GM19438 (cell line): ENCODE data around the gene RALGAPA2.

Experiments used
- ATAC-seq: cut with Tn5 transposase; IDR thresholded peaks from one replicate; pipeline ENCODE4 v1.9.1; 2021; ENCODE audit warnings: low read depth; ENCODE audit not compliant: unreplicated experiment

Gene RALGAPA2

GRCh38 chr20:20637998-20638725, 74.3 kb downstream of the RALGAPA2 start:
- no peak for ATAC-seq

GRCh38 chr20:20635006-20635405, 77.4 kb downstream of the RALGAPA2 start:
- no peak for ATAC-seq

DNA sequence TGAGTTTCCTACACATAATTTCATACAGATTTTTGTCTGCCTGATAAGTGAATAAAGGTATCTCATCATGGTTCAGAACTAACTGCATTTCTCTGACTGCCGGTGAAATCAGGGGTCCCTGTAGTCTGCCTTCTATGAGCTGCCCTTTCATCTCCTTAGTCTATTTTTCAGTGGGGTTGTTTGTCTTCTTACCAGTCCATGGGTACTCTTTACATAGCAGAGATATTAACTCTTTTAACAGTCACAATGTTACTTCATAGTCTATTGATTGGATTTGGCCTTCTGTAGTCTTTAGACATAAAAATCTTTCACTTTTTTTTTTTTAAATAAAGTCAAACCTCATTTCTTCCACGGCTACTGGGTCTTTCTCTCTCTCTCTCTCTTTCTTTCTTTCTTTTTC, 79.8 kb downstream of the RALGAPA2 start:
- no peak for ATAC-seq

- ATAC-seq = no peak
Measured at GRCh38 chr20:20630551-20630950, 81.9 kb downstream of the RALGAPA2 start.

GRCh38 chr20:20629556-20630188, 82.8 kb downstream of the RALGAPA2 start:
- no peak for ATAC-seq

DNA sequence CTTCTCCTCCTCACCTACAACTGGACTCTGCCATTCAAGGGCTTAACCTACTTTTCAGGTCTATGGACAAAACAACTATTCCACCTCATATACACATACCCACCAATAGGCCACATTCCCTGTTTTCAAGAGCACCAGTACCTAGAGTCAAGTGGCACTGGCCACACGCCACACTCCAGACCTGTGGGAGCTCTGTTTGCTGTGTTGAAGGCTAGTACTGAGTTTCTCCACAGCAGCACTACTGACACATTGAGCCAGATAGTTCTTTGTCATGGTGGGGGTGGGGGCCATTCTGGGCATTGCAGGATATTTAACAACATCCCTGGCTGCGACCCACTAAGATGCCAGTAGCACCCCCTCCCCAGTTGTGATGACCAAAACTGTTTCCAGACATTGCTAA, 84.1 kb downstream of the RALGAPA2 start:
- no peak for ATAC-seq

DNA sequence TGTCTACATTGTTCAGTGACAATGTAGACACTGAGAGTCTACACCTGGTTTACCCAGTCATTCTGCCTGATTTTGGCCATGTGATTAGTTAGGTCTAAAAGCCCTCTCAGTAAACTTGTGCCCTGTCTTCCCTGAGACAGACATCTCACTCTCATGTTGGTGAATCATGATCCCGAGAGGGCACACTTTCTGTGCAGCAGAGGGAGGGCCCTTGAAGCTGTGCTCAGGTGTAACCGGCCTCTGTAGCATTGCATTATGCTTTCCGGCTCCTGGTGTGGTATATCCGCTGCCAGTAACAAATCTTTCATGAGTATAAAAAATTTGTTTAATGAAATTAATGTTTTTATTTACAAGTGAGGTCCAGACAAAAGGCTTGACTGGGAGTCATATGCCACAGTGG, 85.0 kb downstream of the RALGAPA2 start:
- ATAC-seq = no peak

DNA sequence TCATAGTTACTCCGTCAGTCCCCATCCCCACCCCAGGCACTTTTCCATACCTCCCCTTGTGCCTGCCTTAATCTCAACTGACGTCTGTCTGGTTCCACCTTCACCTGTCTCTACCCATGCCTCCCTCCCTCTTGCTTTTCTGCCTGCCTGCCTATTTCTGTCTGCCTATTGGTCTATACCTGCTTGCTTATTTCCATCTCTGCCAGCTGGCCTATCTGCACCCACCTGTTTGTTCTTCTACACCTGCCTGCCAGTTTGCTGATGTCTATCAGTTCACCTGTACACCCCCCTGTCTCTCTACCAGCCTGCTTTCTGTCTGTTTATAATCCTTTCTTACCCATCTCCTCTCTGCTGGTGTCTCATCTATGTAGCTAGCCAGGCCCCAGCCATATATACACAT, 87.5 kb downstream of the RALGAPA2 start:
- no peak for ATAC-seq

- ATAC-seq = no peak
Measured at GRCh38 chr20:20621195-20621594, 91.2 kb downstream of the RALGAPA2 start.

DNA sequence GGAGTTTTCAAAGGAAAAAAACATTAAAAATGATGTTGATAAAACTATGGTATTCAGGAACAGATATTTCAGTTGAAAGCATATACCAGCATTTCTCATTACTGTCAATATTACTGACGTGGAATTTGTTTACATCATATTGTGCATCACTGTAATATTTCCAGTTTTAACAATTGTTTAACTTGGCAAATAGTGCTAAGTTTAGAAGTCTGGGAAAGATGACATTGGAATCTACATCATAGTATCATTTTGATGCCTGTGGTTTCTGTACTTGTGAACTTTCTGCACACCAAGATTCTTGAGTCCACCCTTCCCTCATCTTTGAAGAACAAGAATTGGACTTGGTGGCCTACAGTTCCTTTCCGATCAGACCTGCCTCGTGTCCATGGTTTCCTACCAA, 98.1 kb downstream of the RALGAPA2 start:
- no peak for ATAC-seq

DNA sequence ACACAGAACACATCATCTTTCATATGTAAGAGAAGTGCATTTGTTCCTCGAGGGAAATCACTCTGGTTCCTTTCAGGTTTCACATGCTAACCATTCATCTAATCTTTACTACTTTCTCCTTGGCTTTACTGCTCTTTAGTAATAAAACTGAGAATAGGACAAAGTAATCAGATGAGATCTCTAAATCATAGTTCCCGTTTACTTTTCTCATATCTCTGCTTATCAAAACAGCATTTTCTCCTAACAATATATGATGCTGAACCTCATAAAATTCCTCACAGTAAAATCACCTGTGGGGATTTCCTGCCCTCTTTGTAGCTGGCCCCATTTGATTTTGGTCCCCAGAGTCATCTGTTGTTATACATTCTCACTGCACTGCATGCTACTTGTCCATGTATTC, 100.2 kb downstream of the RALGAPA2 start:
- no peak for ATAC-seq

DNA sequence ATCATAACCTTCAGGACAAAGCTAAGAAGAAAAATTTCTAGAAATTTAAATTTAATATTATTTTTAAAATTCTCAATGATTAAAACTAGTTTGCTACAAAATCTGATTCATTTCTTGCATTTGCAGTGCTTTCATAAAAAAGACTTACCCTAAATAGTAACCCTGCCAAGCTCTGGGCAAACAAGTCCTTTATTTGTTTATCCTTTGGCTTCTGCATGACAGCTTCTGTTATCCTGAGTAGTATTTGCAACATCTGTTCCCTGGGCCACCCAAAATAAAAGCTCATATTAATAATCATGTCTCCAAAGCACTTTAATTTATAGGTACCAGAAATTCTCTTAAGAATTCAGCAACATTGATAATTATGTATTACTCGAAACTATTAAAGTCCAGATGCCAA, 101.3 kb downstream of the RALGAPA2 start:
- no peak for ATAC-seq

DNA sequence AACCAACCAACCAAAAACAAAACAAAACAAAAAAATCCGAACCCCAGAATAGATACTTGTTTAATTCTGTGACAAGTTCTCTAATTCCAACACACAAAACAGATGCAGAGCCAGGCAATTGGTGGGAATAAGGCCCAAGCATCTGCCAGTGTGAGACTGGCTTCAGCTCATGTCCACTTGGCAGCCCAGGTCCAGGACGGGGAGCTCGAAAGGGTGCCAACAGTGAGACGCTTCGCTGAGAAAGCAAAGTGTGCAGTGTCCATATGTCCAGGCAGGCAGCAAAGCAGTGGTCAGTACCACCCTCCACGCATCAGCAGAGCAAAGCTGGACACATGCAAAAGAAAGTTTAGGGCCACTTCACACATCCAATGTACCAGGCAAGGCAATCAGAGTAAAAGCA, 102.9 kb downstream of the RALGAPA2 start:
- no peak for ATAC-seq

- ATAC-seq = no peak
Measured at GRCh38 chr20:20608641-20609040, 103.8 kb downstream of the RALGAPA2 start.

DNA sequence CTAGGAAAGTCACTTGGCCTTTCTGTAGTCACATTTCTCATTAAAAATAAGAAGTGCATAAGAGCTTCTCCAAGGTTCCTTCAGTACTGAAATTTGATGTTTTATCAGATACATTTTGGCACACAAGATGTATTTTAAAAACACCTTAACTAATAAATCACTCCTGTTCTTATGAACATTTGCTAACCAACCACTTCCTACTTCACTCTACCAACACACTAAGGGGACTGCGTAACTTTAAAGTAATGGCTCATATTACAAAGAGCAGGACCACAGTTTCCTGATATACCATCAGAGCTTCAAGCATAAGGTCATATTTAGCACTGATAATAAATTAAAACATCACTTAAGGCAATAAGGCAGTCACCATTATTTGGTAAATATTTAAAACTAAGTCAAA, 104.4 kb downstream of the RALGAPA2 start:
- ATAC-seq = no peak

DNA sequence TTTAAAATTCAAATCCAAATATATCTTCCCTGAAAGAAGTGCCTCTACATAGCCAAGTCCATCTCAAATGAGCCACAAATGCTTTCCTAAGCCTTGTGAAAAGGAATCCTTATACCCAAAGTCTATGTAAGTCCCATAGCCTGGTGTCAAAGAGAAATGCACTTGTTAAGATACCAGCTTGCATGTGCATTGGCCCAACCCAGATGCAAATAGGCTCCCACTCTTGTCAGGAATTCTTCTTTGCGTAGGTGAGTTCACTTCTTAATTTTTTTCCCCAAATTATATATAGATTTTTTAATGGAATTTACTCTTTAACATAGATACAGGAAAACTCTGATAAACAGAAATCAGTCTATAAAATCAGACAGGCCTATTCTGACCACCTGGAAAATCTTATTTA, 105.6 kb downstream of the RALGAPA2 start:
- no peak for ATAC-seq

DNA sequence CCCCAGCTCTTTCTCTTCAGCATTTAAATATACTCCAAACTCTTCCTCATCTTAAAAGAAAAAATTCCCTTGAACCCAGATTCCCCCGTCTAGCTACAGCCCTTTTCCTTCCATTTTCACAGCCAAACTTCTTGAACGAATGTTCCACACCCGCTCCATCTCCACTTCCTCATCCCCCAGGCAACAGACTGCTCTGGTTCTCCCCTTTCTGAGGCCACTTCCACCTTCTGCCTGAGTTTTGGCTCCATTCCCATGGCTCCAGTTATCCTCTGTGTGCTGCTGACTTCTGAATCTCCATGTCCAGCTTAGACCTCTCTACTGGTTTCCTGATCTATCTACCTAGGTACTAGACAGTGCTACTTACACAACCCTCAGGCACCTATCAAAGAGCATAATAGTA, 106.4 kb downstream of the RALGAPA2 start:
- no peak for ATAC-seq

GRCh38 chr20:20604907-20605306, 107.5 kb downstream of the RALGAPA2 start:
- no peak for ATAC-seq

DNA sequence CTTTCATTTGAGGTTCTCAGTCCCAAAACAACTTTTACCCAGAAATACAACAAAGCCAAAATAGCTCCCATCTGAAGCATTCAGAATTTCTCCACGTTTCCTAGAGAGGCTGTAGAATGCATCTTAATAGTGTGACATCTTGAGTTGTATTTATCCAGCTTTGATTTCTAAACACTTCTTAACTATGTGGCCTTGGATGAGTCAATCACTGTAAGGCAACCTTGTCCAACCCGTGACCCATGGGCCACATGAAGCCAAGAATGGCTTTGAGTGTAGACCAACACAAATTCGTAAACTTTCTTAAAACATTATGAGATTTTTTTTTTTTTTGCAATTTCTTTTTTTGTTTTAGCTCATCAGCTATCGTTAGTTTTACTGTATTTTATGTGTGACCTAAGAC, 108.1 kb downstream of the RALGAPA2 start:
- ATAC-seq = no peak

DNA sequence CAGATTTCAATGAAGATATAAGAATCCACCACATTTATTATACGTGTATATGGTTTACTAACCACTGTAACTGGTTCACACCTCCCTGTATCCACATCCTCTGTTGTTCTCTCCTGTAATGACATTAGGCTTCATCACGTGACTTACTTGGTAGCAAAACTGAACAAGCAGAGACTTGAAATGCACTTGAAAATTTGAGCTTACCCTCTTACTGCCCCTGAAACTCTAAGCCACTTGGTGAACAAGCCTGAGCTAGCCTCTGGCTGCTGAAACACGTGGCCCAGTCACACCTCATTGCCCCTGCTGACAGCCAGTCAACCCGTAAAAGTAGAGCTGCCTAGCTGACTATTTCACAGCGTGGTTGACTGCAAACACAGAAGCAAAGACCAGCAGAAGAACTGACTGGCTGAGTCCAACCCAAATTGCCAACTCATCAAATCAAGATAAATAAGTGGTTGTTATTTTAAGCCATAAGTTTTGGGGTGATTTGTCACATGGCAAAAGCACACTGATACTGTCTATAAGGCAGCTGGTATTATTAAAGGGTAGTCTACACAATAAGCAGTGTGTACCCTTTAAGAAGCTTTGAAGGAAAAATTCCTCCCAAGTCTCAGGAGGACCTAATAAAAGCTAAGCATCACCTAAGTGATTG, 109.0 kb downstream of the RALGAPA2 start:
- ATAC-seq = peak; percentile 96

- no peak for ATAC-seq
Measured at GRCh38 chr20:20597966-20598365, 114.5 kb downstream of the RALGAPA2 start.

DNA sequence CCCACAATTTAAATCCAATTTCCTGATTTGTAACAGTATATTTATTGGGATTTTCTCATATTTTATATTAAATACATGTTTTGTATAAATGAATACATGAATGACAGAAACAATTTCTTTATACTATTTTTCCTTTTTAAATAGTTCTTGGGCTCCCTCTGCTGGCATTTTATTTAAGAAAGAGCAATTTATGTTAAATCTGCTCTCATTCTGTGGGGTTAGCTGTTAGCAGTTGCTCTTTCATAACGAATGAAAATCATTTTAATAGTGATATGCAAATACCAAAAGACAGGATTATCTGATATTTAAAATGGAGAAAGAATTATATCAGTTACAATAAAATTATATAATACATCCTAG, 118.3 kb downstream of the RALGAPA2 start:
- ATAC-seq = no peak
